Upper lobe of left lung (tissue), 4 donors: Measurements from ENCODE around the gene PARVA.

ENCODE experiments used
- CTCF ChIP-seq, 6 experiments: fragments of 450-650 bp in 4 of 6; fragments of 200-600 bp in 2 of 6; sonication (generic) in 2 of 6; IDR thresholded peaks; one replicate each; pipeline ENCODE4 v1.5.1; 2016 to 2019; ENCODE audit warnings: antibody characterized with exemption in 6 of 6
- EP300 ChIP-seq, 4 donors: sonication (generic); formaldehyde crosslinking; IDR thresholded peaks; one replicate each; pipeline ENCODE4 v1.5.1; 2017; ENCODE audit warnings: antibody characterized with exemption in 4 of 4, control low read depth in 2 of 4
- POLR2AphosphoS5 ChIP-seq, 2 donors: sonication (generic); formaldehyde crosslinking; IDR thresholded peaks; one replicate each; pipeline ENCODE4 v1.5.1; 2017; ENCODE audit warnings: antibody characterized with exemption in 2 of 2

DNA sequence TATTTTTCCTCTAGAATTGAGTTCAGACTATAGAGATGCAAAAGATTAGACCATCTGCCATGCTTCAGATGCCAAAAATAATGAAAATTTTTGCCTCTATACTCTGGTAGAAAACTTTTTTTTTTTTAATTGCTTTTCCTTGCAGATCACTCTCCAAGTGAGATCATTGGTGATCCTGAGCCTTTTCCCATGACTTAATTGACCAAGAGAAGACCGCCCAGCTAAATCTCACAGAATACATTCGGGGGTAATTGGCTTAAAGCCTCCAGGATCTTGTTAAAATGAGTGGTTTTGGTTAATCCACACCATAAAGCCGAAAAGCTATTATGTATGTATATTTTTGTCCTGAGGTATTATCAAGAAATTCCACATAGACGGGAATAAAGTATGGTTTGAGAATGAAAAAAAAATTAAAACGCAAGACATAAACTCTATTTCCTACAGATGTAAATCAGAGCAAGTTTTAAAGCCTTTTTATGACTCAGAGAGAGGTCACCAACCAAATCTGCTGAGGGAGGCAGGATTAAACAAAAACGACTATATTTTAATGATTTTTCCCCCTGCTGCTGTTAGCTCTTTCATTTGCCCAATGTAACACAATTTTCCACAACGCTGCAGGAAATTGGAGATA, 64.0 kb downstream of the PARVA start:
- TF ChIP-seq EP300 (IDR thresholded peaks at IDR 0.05) = no peak
- TF ChIP-seq CTCF (IDR thresholded peaks at IDR 0.05) = no peak
- TF ChIP-seq POLR2AphosphoS5 (IDR thresholded peaks at IDR 0.05) = no peak
